ENCODE results near the gene DNAL1. TPM values are rescaled to one million over a fixed set of nuclear protein-coding genes. Genes with fewer than 3 reads are reported as not detected.

DNAL1 gene, protein sequence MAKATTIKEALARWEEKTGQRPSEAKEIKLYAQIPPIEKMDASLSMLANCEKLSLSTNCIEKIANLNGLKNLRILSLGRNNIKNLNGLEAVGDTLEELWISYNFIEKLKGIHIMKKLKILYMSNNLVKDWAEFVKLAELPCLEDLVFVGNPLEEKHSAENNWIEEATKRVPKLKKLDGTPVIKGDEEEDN
- 4.2 and 4.9 TPM in 2 replicates for total RNA-seq (2014; rRNA removed; shearing (Covaris generic))

DNA sequence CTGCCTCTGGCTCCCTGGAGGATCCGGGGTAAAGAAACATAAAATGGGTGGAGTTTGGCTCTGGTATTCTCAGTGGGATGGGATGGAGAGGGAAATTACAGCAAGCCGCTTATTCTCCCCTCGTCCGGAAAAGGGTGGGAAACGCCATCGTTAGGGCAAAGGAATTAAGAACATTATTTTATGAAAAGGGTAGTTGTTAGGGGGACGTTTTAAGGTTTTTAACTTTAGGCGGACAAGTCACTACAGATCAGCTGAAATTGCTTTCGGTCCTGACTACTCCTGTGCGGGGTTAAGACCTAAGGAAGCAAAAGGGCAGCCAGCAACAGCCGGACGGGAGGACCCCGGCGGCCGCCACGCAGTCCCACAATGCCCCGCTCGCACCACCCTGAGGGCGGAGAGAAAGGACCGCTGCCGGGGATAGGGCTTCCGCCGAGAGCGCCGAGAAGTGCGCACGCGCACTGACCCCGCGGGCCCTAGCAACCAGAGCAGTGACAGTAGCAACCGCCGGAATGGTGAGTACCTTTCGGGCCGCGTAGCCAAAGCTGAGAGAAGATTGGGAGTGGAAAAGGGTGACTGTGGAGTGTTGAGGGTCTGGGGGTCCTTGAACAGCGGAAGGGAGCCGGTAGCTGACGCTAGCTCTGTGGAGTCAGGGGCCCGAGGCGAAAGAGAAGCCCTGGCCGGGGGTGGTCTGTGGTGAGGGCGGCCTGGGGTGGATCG lies at the start of gene DNAL1:
Gene DNAL1, plus strand, starts transcription at position 456 of the 717 bp plus-strand sequence. Its CDS starts 54 bp downstream, at position 510.
- DNase-seq, result peak; percentile 97
- H3K27me3 ChIP-seq (ENCODE audit: control insufficient read depth, insufficient read depth, low read length), result no peaks in the 10 kb centered on the region
- H3K36me3 ChIP-seq (replicated peaks; ENCODE audit: control insufficient read depth, insufficient read depth, low read length), result no peaks in the 10 kb centered on the region
- H3K4me3 ChIP-seq (ENCODE audit: insufficient read depth, low read depth, low read length), result peak within 1 kb of the TSS; percentile 84

DNA sequence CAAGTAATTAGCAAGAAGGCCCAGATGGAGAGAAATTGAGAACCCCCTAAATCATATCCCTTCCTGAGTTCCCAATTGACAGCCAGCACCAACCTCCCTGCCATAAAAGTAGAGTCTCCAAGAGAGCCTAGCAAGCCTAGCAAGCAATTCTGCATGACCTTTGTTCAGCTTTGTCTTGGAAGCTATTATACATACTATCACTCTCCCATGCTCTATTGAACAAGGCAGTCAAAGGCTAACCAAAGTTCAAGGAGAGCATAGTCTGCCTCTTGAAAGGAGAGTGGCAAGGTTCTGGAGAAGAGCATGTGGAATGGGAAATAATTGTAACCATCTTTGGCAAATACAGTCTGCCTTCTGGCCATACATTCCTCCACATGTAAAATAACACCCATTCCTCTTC lies 45.3 kb upstream of the DNAL1 start:
- H3K27me3 ChIP-seq (ENCODE audit: control insufficient read depth, insufficient read depth, low read length), result no peaks in the 10 kb centered on the region
- no peaks in the 10 kb centered on the region for H3K36me3 ChIP-seq (replicated peaks; ENCODE audit: control insufficient read depth, insufficient read depth, low read length)
- no peak for DNase-seq
- no peak overlapping the region for H3K4me3 ChIP-seq (ENCODE audit: insufficient read depth, low read depth, low read length)

DNA sequence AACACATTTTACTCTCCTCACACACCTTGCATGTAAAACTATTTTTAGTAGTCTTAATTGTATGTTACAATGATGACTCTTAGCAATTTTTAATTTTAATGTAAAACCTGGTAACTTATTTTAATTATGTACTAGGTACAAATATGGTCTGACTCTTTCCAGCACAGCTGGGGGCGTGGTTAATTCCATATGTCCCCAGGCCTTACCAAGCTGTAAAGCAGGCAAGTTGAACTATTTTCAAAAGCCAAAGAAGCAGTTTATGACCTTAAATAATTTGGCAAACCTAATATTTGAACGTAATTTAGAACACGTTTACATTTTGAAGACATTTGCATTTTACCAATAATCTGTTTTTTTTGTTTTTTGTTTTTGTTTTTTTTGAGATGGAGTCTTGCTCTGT lies 41.8 kb upstream of the DNAL1 start:
- no peak overlapping the region for H3K4me3 ChIP-seq (ENCODE audit: insufficient read depth, low read depth, low read length)
- no peaks in the 10 kb centered on the region for H3K27me3 ChIP-seq (ENCODE audit: control insufficient read depth, insufficient read depth, low read length)
- no peak for DNase-seq
- H3K36me3 ChIP-seq (replicated peaks; ENCODE audit: control insufficient read depth, insufficient read depth, low read length), result no peaks in the 10 kb centered on the region

DNA sequence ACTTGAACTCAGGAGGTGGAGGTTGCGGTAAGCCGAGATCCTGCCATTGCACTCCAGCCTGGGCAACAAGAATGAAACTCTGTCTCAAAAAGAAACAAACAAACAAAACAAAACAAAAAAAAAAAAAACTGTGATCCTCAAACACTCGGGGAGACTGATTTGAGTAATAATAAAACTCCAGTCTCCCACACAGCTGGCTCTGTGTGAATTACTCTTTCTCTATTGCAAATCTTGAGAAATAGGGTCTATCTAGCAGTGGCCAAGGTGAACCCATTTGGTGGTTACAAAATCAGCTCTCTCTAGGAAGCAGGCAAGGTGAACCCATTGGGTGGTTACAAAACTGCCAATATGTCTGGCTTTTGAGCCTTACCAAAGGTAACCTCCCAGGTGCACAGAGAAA lies 38.5 kb upstream of the DNAL1 start:
- Histone ChIP-seq H3K36me3 (replicated peaks; ENCODE audit: control insufficient read depth, insufficient read depth, low read length) (no peaks in the 10 kb centered on the region), H3K27me3 (ENCODE audit: control insufficient read depth, insufficient read depth, low read length) (no peaks in the 10 kb centered on the region), H3K4me3 (ENCODE audit: insufficient read depth, low read depth, low read length) (no peak overlapping the region)
- DNase-seq, result no peak

DNA sequence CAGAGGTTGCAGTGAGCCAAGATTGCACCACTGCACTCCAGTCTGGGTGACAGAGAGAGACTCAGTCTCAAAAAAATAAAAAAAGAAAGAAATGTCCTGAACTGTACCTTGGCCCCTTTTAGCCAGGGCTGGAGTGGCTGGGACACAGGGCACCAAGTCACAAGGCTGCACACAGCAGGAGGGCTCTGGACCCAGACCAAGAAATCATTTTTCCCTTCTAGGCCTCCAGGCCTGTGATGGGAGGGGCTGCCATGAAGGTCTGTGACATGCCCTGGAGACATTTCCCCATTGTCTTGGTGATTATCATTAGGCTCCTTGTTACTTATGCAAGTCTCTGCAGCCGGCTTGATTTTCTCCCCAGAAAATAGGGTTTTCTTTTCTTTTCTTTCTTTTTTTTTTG lies 37.5 kb upstream of the DNAL1 start:
- H3K36me3 ChIP-seq (replicated peaks; ENCODE audit: control insufficient read depth, insufficient read depth, low read length), result no peaks in the 10 kb centered on the region
- no peaks in the 10 kb centered on the region for H3K27me3 ChIP-seq (ENCODE audit: control insufficient read depth, insufficient read depth, low read length)
- no peak for DNase-seq
- H3K4me3 ChIP-seq (ENCODE audit: insufficient read depth, low read depth, low read length), result no peak overlapping the region

DNA sequence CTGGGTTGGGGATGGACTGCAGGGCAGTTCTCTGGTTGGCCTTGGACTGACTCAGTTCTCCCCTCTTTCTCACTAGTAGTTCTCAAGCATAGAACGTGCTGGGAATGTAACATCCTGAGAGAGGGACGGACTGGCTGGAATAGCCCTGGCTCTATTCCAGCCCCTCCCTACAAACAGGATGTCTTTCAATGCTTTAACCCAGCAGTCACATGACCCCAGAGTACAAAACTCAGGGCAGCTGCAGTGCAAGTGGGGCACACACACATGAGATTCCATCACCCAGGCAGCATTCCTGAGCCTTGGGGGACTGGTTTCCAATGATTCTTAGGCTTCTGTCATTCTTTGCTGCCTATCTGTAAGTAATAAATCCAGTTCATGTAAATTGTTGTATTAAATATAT lies 34.1 kb upstream of the DNAL1 start:
- H3K27me3 ChIP-seq (ENCODE audit: control insufficient read depth, insufficient read depth, low read length), result peaks cover 12% of the 10 kb centered on the region
- DNase-seq, result peak; percentile 28
- no peaks in the 10 kb centered on the region for H3K36me3 ChIP-seq (replicated peaks; ENCODE audit: control insufficient read depth, insufficient read depth, low read length)
- H3K4me3 ChIP-seq (ENCODE audit: insufficient read depth, low read depth, low read length), result no peak overlapping the region

DNA sequence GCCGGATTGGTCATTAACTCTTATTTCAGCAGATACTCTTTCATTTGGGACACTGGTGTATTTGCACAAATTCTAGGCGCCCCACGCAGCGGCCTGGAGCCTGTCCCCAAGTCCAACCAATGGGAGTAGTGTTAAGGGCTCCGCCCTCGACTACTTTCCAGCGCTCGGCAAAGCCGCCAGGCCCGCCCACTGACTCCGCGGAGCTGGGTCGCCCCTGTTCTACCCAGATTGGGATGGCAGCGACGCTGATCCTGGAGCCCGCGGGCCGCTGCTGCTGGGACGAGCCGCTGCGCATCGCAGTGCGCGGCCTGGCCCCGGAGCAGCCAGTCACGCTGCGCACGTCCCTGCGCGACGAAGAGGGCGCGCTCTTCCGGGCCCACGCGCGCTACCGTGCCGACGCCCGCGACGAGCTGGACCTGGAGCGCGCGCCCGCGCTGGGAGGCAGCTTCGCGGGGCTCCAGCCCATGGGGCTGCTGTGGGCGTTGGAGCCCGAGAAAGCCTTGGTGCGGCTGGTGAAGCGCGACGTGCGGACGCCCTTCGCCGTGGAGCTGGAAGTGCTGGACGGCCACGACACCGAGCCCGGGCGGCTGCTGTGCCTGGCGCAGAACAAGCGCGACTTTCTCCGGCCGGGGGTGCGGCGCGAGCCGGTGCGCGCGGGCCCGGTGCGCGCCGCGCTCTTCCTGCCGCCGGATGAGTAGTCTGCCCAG lies 32.3 kb upstream of the DNAL1 start, which contains the start of gene ACOT6:
Gene ACOT6, plus strand, starts transcription at position 179 of the 707 bp plus-strand sequence. Its CDS starts 55 bp downstream, at position 234.
- Histone ChIP-seq H3K36me3 (replicated peaks; ENCODE audit: control insufficient read depth, insufficient read depth, low read length) (no peaks in the 10 kb centered on the region), H3K27me3 (ENCODE audit: control insufficient read depth, insufficient read depth, low read length) (peaks cover 12% of the 10 kb centered on the region)
- peak; percentile 93 for DNase-seq

DNA sequence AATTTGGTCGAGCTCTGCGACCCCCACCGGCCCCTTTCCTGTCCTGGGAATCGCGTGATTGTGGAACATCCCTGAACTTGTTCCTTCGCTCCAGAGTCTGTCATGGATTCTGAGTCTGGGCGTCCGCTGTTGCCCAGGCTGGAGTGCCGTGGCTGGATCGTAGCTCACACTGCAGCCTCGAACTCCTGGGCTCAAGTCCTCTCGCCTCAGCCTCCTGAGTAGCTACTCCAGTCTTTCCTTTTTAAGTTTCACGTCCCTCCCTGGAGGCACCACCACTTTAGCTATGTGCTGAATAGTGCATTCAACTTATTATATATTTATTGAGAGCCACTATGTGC lies 31.8 kb upstream of the DNAL1 start:
- H3K27me3 ChIP-seq (ENCODE audit: control insufficient read depth, insufficient read depth, low read length), result peaks cover 12% of the 10 kb centered on the region
- H3K36me3 ChIP-seq (replicated peaks; ENCODE audit: control insufficient read depth, insufficient read depth, low read length), result no peaks in the 10 kb centered on the region
- no peak for DNase-seq
- H3K4me3 ChIP-seq (ENCODE audit: insufficient read depth, low read depth, low read length), result peak overlapping the region; percentile 63

More for the DNA sequence above, 32.3 kb upstream of the DNAL1 start, which contains the start of gene ACOT6:
- H3K4me3 ChIP-seq (ENCODE audit: insufficient read depth, low read depth, low read length), result peak within 1 kb of the TSS; percentile 63

DNA sequence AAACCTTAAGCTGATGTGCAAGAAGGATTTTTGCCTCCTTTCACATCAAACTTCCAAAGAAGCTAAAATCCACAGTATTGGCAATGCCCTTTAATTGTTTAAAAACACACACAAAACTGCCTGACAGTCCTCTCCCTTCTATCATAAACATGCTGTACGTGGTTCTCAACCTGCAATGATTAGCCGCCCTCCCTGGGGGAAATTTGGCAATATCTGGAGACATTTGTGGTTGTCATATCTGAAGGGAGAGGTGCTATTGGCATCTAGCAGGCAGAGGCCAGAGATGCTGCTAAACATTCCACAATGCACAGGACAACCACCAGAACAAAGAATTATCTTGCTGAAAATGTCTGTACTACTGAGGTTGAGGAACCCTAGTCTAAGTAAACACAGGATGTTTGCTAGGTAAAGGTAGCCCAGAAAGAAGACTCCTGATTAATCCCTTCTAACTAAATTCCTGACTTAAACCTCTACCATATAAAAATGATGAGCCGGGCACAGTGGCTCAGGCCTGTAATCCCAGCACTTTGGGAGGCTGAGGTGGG lies 31.3 kb upstream of the DNAL1 start:
- no peak overlapping the region for H3K4me3 ChIP-seq (ENCODE audit: insufficient read depth, low read depth, low read length)
- H3K27me3 ChIP-seq (ENCODE audit: control insufficient read depth, insufficient read depth, low read length), result peaks cover 12% of the 10 kb centered on the region
- no peaks in the 10 kb centered on the region for H3K36me3 ChIP-seq (replicated peaks; ENCODE audit: control insufficient read depth, insufficient read depth, low read length)
- DNase-seq, result no peak

DNA sequence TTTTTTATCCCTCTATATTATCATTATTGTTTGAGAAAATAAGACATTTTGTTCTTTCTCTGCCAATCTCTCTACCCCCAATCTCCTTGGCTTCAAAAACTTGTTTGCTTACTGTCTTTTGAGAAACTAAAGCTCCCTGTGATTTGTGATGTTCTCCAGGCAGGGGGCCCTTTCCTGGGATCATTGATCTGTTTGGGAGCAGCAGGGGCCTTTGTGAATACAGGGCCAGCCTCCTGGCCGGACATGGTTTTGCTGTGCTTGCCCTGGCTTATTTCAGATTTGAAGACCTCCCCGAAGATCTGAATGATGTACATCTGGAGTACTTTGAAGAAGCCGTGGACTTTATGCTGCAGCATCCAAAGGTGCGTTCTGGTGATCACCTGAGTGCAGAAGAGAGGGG lies 28.0 kb upstream of the DNAL1 start:
- peaks cover 12% of the 10 kb centered on the region for H3K27me3 ChIP-seq (ENCODE audit: control insufficient read depth, insufficient read depth, low read length)
- peak; percentile 46 for DNase-seq

DNA sequence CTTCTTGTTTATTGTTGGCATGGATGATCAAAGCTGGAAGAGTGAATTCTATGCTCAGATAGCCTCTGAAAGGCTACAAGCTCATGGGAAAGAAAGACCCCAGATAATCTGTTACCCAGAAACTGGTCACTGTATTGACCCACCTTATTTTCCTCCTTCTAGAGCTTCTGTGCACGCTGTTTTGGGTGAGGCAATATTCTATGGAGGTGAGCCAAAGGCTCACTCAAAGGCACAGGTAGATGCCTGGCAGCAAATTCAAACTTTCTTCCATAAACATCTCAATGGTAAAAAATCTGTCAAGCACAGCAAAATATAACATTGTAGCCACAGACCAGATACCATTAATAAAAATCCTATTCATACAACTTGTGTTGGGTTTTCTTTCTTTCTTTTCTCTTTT lies 25.3 kb upstream of the DNAL1 start:
- Histone ChIP-seq H3K36me3 (replicated peaks; ENCODE audit: control insufficient read depth, insufficient read depth, low read length) (no peaks in the 10 kb centered on the region), H3K4me3 (ENCODE audit: insufficient read depth, low read depth, low read length) (no peak overlapping the region), H3K27me3 (ENCODE audit: control insufficient read depth, insufficient read depth, low read length) (no peaks in the 10 kb centered on the region)
- no peak for DNase-seq

More for the DNA sequence above, 28.0 kb upstream of the DNAL1 start:
- no peaks in the 10 kb centered on the region for H3K36me3 ChIP-seq (replicated peaks; ENCODE audit: control insufficient read depth, insufficient read depth, low read length)
- H3K4me3 ChIP-seq (ENCODE audit: insufficient read depth, low read depth, low read length), result no peak overlapping the region

DNA sequence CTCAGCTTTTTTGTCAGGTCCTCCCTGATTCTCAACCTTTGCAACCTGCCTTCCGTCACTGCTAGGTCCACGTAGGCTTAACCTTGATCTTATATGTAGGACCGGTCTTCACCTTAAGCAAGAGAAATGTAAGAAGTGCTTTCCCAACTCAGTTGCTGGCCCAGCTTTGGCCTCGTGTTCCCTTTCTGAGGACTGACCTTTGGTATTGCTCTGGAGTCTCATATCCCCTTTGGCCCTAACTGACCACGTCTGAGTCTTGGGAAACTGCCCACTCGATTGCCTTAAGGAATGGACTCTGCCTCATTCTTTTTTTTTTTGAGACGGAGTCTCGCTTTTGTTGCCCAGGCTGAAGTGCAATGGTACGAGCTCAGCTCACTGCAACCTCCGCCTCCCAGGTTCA lies 24.5 kb upstream of the DNAL1 start:
- no peak for DNase-seq
- Histone ChIP-seq H3K36me3 (replicated peaks; ENCODE audit: control insufficient read depth, insufficient read depth, low read length) (no peaks in the 10 kb centered on the region), H3K27me3 (ENCODE audit: control insufficient read depth, insufficient read depth, low read length) (no peaks in the 10 kb centered on the region), H3K4me3 (ENCODE audit: insufficient read depth, low read depth, low read length) (no peak overlapping the region)

DNA sequence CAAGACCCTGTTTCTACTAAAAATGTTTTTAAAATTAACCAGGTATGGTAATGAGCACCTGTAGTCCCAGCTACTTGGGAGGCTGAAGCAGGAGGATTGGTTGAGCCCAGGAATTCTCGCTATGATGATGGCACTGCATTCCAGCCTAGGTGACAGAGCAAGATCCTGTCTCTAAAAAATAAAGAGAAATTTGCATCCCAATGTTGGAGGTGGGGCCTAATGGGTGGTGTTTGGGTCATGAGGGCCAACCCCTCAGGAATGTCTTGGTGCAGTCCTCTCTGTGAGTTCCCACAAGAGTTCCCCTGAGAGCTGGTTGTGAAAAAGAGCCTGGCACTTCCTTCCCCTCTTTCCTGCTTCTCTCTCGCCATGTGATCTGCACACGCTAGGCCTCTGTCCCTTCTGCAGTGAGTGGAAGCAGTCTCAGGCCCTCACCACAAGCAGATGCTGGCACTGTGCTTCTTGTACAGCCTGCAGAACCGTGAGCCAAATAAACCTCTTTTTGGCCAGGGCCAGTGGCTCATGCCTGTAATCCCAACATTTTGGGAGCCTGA lies 21.2 kb upstream of the DNAL1 start:
- DNase-seq, result no peak
- Histone ChIP-seq H3K27me3 (ENCODE audit: control insufficient read depth, insufficient read depth, low read length) (no peaks in the 10 kb centered on the region), H3K36me3 (replicated peaks; ENCODE audit: control insufficient read depth, insufficient read depth, low read length) (no peaks in the 10 kb centered on the region), H3K4me3 (ENCODE audit: insufficient read depth, low read depth, low read length) (no peak overlapping the region)

DNA sequence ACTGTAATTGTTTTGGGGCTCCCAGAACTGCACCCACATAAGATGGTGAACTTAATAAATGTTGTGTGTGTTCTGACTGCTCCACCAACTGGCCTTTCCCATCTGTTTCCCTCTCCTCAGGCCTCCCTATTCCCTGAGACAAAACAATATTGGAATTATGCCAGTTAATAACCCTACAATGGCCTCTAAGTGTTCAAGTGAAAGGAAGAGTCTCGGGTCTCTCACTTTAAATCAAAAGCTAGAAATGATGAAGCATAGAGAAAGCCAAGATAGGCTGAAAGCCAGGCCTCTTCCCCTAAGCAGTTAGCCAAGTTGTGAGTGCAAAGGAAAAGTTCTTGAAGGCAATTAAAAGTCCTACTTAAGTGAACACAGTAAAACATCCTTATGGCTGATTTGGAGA lies 19.1 kb upstream of the DNAL1 start:
- H3K36me3 ChIP-seq (replicated peaks; ENCODE audit: control insufficient read depth, insufficient read depth, low read length), result no peaks in the 10 kb centered on the region
- H3K4me3 ChIP-seq (ENCODE audit: insufficient read depth, low read depth, low read length), result no peak overlapping the region
- H3K27me3 ChIP-seq (ENCODE audit: control insufficient read depth, insufficient read depth, low read length), result no peaks in the 10 kb centered on the region
- no peak for DNase-seq

All from H7 (cell line).